Measurements from ENCODE around the gene SLC36A1.
"Not testable (repeated sequence)": the region's sequence is repeated elsewhere in the genome, so short reads cannot be mapped to it uniquely, and the experiment has no call there.

The SLC36A1 gene

GRCh38 chr5:151483647-151484046 lies 36.2 kb downstream of the SLC36A1 start:
- DNase-seq (ENCODE audit: low read depth), result no peak

GRCh38 chr5:151487544-151487943 lies 40.1 kb downstream of the SLC36A1 start:
- no peak for DNase-seq (ENCODE audit: low read depth)

- no peak for DNase-seq (ENCODE audit: low read depth)
These were observed 43.2 kb downstream of the SLC36A1 start for GRCh38 chr5:151490627-151491026.

- no peak for DNase-seq (ENCODE audit: low read depth)
These were observed 43.7 kb downstream of the SLC36A1 start for GRCh38 chr5:151491062-151491461.

- no peak for DNase-seq (ENCODE audit: low read depth)
These were observed 45.3 kb downstream of the SLC36A1 start for GRCh38 chr5:151492729-151493128.

- no peak for DNase-seq (ENCODE audit: low read depth)
These were observed 46.3 kb downstream of the SLC36A1 start for GRCh38 chr5:151493665-151494064.

- DNase-seq (ENCODE audit: low read depth), result no peak
These were observed 47.9 kb downstream of the SLC36A1 start for GRCh38 chr5:151495320-151495719.

- no peak for DNase-seq (ENCODE audit: low read depth)
These were observed 48.7 kb downstream of the SLC36A1 start for GRCh38 chr5:151496041-151496484.

- DNase-seq (ENCODE audit: low read depth), result no peak
These were observed 50.1 kb downstream of the SLC36A1 start for GRCh38 chr5:151497391-151498002.

- no peak for DNase-seq (ENCODE audit: low read depth)
These were observed 51.2 kb downstream of the SLC36A1 start for GRCh38 chr5:151498395-151499155.

GRCh38 chr5:151499501-151500035 lies 52.2 kb downstream of the SLC36A1 start:
- DNase-seq (ENCODE audit: low read depth), result no peak

- no peak for DNase-seq (ENCODE audit: low read depth)
These were observed 56.6 kb downstream of the SLC36A1 start for GRCh38 chr5:151504006-151504405.

- DNase-seq (ENCODE audit: low read depth), result not testable (repeated sequence)
These were observed 60.9 kb downstream of the SLC36A1 start for GRCh38 chr5:151508308-151508707.

GRCh38 chr5:151509231-151509630 lies 61.8 kb downstream of the SLC36A1 start:
- no peak for DNase-seq (ENCODE audit: low read depth)

GRCh38 chr5:151509836-151510235 lies 62.4 kb downstream of the SLC36A1 start:
- no peak for DNase-seq (ENCODE audit: low read depth)

- DNase-seq (ENCODE audit: low read depth), result no peak
These were observed 69.9 kb downstream of the SLC36A1 start for GRCh38 chr5:151517122-151517920.

GRCh38 chr5:151520294-151520693 lies 72.9 kb downstream of the SLC36A1 start:
- no peak for DNase-seq (ENCODE audit: low read depth)

- DNase-seq (ENCODE audit: low read depth), result no peak
These were observed 74.8 kb downstream of the SLC36A1 start for GRCh38 chr5:151522226-151522625.

- no peak for DNase-seq (ENCODE audit: low read depth)
These were observed 75.9 kb downstream of the SLC36A1 start for GRCh38 chr5:151523335-151523734.

GRCh38 chr5:151528153-151528552 lies 80.8 kb downstream of the SLC36A1 start:
- DNase-seq (ENCODE audit: low read depth), result no peak

GRCh38 chr5:151528996-151529395 lies 81.6 kb downstream of the SLC36A1 start:
- no peak for DNase-seq (ENCODE audit: low read depth)

GRCh38 chr5:151531581-151531980 lies 84.2 kb downstream of the SLC36A1 start:
- no peak for DNase-seq (ENCODE audit: low read depth)

- DNase-seq (ENCODE audit: low read depth), result no peak
These were observed 85.0 kb downstream of the SLC36A1 start for GRCh38 chr5:151532416-151532815.
